GM21717 (cell line): Measurements from ENCODE around the gene ASB14.
A peak's percentile ranks its signal among the peaks of the same experiment; 100 is the strongest.

ENCODE experiments used
- ATAC-seq: cut with Tn5 transposase; IDR thresholded peaks from one replicate; pipeline ENCODE4 v1.9.1; 2021; ENCODE audit warnings: mild to moderate bottlenecking, moderate library complexity; ENCODE audit not compliant: unreplicated experiment

ASB14 gene

GRCh38 chr3:57261929-57262328, 30.6 kb downstream of the ASB14 start:
- ATAC-seq = no peak

- no peak for ATAC-seq
These were observed 31.4 kb downstream of the ASB14 start for GRCh38 chr3:57261119-57261518.

DNA sequence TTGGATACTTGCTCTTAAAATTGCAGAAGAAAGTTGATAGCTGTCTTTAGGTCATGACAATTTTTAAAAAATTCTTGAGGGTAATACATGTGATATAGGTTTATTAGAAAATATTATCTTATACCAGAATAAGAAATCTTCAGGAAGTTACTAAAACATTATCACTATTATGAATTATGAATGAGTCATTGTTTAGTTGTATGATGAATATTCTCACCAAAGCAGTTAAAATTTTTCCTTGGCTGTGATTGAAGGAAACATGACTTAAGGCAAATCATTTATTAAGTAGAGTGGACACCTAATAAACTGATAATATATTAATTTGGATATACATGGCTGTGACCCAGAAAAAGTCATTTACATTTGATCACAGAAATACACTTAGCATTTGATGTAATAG, 34.8 kb downstream of the ASB14 start:
- no peak for ATAC-seq

DNA sequence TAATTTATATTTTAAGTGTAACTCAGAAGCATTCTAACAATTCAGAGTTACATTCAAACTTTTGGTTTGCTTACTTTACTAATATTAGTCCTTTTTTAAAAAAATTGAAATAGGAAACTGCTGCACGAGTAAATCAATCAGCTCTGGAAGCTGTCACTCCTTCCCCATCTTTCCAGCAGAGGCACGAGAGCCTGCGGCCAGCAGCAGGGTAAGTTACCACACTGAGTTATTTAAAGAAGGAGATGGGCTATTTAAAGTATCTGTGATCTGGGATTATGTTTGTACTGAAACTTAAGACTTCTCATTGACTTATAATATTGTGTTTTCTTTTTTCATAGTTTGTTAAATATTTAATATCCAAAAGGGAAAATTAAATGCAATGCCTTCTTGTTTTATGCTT, 35.6 kb downstream of the ASB14 start:
- ATAC-seq = no peak

GRCh38 chr3:57252404-57252803, 40.1 kb downstream of the ASB14 start:
- ATAC-seq = no peak

GRCh38 chr3:57244946-57245345, 47.5 kb downstream of the ASB14 start:
- ATAC-seq = no peak

- ATAC-seq = no peak
These were observed 57.6 kb downstream of the ASB14 start for GRCh38 chr3:57234613-57235575.

- no peak for ATAC-seq
These were observed 58.7 kb downstream of the ASB14 start for GRCh38 chr3:57233799-57234198.

DNA sequence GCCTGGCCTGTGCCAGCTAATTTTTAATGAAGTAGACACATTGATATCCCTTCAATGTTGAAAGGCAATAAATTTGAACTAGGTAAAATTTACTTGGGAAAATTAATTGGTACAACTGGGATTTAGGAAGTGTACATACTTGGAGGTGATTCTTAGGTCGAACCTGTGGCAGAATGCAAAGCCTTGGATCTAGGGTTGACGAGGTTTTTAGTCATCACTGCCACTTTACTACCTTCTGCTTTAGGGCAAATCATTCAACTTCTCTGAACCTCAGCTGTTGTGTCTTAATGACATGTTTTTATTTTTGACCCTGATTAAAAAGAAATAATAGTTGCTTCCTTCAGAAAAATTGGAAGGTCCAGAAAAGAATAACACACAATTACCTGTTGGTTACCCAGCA, 62.5 kb downstream of the ASB14 start:
- ATAC-seq = no peak

- peak; percentile 45 for ATAC-seq
These were observed 64.3 kb downstream of the ASB14 start for GRCh38 chr3:57227930-57228751.

GRCh38 chr3:57227204-57227929, 65.1 kb downstream of the ASB14 start, which contains the start of gene APPL1:
TSS of gene APPL1 (plus strand) at chr3:57227729. CDS start at chr3:57227884, 155 bp downstream.
- ATAC-seq = peak; percentile 90

DNA sequence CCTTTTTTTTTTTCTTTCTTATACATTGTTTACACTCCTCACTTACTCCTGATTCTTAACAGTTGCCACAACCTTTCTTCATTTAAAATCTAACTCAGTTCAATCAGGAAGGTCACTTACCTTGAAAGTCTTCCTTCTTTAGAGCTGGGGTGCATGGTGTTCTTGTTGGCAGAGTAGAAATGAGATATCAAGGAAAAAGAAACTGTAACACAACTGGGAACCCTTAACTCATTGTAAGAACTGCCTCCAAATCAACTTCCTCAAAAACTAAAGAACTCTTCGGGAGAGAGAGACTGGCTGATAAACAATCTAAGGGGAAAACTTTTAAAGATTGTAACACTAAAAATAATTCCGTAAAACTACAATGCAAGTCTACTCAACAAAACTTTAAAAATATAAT, 66.3 kb downstream of the ASB14 start:
- ATAC-seq = no peak

DNA sequence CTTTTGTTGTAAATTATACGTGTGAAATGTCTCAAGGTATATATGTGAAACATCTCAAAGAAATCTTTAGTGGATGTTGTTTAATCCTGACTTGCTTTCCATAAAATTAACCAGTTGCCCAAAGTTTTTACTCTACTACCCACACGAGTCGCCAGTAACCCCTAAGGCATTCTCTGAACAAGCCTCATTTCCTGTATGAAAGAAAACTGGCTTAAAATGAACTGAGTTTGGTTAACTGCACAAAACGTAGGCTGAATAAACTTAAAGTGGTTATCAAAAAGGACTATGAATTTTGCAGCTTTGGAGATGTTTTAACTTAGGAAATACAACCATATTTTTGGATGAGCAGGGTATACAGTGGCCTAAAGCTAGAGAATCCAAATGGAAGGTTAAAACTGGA, 67.6 kb downstream of the ASB14 start:
- ATAC-seq = no peak

GRCh38 chr3:57221883-57222282, 70.6 kb downstream of the ASB14 start:
- ATAC-seq = no peak
